LHCN-M2 (cell line): Measurements from ENCODE around the gene MAGI1. TPM values are rescaled to one million over a fixed set of nuclear protein-coding genes. Genes with fewer than 3 reads are reported as not detected.
A peak's percentile ranks its signal among the peaks of the same experiment; 100 is the strongest.

Source experiments
- DNase-seq: peaks from one replicate; pipeline ENCODE4 v3.0.0-alpha.2; 2012; ENCODE audit warnings: low read depth
- total RNA-seq: library from RNA; depleted of rRNA; stranded (reverse); fragments of >200 nt; gene quantifications from 2 replicates; pipeline ENCODE4 v1.2.3, GENCODE V29; 2014

Gene MAGI1
- total RNA-seq, 1 experiment from 2014 or later = 5.5 TPM

GRCh38 chr3:65439641-65440284 is 599.0 kb downstream of the MAGI1 start:
- peak; percentile 52 for DNase-seq

- DNase-seq = no peak
Observed at GRCh38 chr3:65438612-65439011, 600.1 kb downstream of the MAGI1 start.

- no peak for DNase-seq
Observed at GRCh38 chr3:65438096-65438495, 600.6 kb downstream of the MAGI1 start.

GRCh38 chr3:65436580-65436979 is 602.1 kb downstream of the MAGI1 start:
- peak; percentile 7 for DNase-seq

GRCh38 chr3:65433480-65433879 is 605.2 kb downstream of the MAGI1 start:
- no peak for DNase-seq

- no peak for DNase-seq
Observed at GRCh38 chr3:65432388-65433003, 606.2 kb downstream of the MAGI1 start.

GRCh38 chr3:65425880-65426279 is 612.8 kb downstream of the MAGI1 start:
- peak; percentile 18 for DNase-seq

GRCh38 chr3:65422154-65422553 is 616.6 kb downstream of the MAGI1 start:
- no peak for DNase-seq

GRCh38 chr3:65419233-65419632 is 619.5 kb downstream of the MAGI1 start:
- no peak for DNase-seq

GRCh38 chr3:65413891-65414290 is 624.8 kb downstream of the MAGI1 start:
- no peak for DNase-seq

- DNase-seq = no peak
Observed at GRCh38 chr3:65412588-65412987, 626.1 kb downstream of the MAGI1 start.

- DNase-seq = no peak
Observed at GRCh38 chr3:65411367-65411766, 627.4 kb downstream of the MAGI1 start.

- DNase-seq = no peak
Observed at GRCh38 chr3:65409176-65409569, 629.5 kb downstream of the MAGI1 start.

- no peak for DNase-seq
Observed at GRCh38 chr3:65408531-65409175, 630.1 kb downstream of the MAGI1 start.

GRCh38 chr3:65406470-65406869 is 632.2 kb downstream of the MAGI1 start:
- peak; percentile 37 for DNase-seq

GRCh38 chr3:65402597-65402996 is 636.1 kb downstream of the MAGI1 start:
- peak; percentile 97 for DNase-seq

GRCh38 chr3:65401359-65402305 is 637.1 kb downstream of the MAGI1 start:
- no peak for DNase-seq

GRCh38 chr3:65400899-65401298 is 637.8 kb downstream of the MAGI1 start:
- DNase-seq = no peak

- peak; percentile 2 for DNase-seq
Observed at GRCh38 chr3:65398953-65399352, 639.8 kb downstream of the MAGI1 start.

- no peak for DNase-seq
Observed at GRCh38 chr3:65396078-65396477, 642.6 kb downstream of the MAGI1 start.

- no peak for DNase-seq
Observed at GRCh38 chr3:65391068-65391467, 647.6 kb downstream of the MAGI1 start.

GRCh38 chr3:65385805-65386204 is 652.9 kb downstream of the MAGI1 start:
- no peak for DNase-seq
